HG02623 (cell line): Measurements from ENCODE around the gene WDR37.

Experiments
- ATAC-seq: cut with Tn5 transposase; IDR thresholded peaks from one replicate; pipeline ENCODE4 v1.9.1; 2021; ENCODE audit warnings: moderate library complexity; ENCODE audit not compliant: unreplicated experiment

WDR37 gene

DNA sequence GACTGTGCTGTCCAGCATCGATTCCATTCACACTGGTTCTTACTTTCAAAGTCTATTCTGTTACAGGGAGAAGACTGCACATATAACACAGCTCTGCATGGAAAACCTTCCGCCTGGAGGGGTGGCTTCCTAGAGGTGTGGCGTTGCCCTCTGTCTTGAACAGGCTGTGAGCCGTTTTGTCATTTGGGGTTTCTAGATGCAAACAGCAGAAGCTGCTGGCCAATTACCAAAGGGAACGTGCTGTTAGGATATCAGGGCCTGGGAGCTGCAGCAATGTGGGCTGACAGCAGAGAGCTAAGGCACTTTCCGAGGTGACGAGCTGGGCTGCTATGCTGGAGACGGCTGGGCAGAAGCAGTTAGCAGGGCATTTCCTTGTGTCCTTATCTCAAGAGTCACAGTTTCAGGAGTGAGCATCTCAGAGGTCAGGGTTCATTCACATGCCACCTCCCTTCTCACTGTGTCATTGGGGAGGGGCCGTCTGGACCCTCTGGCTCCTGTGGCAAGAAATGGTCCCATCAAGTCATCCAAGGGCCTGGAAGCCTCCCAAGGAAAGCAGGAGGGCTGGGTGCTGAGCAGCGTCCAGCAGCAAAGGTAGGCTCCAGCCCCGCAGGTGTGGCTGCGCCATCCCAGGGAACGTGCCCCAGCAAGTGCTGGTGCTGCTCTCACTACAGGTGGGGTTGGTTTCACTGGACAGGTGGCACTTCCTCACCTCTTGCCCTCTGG is 106.5 kb downstream of the WDR37 start:
- no peak for ATAC-seq

DNA sequence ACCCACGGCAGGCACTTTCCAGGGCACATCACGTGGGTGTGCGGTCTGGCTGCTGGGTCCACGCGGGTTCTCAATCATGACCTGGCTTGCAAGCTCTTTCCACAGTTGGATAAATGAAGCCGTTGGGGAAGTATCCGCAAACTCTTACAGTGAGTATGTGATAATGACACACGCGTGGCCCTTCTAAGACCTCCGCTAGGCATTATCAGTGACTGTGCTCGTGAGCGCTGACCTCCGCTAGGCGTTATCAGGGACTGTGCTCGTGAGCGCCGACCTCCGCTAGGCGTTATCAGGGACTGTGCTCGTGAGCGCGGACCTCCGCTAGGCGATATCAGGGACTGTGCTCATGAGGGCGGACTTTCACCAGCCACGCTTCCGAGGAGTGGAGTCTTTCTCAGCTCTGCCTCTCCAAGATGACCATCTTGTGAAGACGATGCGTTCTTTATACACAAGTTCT is 107.0 kb downstream of the WDR37 start:
- no peak for ATAC-seq

DNA sequence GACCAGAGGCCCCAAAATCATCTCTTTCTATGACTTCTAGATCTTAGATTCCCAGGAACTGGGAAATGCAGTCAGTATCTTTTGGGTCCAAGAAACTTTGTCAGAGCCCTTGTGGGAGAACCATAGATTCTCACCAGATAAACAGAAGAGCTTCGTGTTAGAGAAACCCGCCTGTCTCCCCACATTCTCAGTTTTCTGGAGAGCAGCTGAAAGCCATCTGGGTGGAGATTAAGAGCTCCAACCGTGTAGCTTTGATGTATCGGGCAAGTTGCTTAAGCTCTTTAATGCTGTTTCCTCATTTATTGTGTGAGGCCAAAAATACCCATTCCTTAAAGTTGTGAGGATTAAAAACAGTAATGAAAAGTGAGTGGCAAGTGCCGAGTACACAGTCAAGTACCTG is 107.6 kb downstream of the WDR37 start:
- ATAC-seq = no peak

- no peak for ATAC-seq
These were observed 110.1 kb downstream of the WDR37 start for GRCh38 chr10:1166101-1166827.

DNA sequence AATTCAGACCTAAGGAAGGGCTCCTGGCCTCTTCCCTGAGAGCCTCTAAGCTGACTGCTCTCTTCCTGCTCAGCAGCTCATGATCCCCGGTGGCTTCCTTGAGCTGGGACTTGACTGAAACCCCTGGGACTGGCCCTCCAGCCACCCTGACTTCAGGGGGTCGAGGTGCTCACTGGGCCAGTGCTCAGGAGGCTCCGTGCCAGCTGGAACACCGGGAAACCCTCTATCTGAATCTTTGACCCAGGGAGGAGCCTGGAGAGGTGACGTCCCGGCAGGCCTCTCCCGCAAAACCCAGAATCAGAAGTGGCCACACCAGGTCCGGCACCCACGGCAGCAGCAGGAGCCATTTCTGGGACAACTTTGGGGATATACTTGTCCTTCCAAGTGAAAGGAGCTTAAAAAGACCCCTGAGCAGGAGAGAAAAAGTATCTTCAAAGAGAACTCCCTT is 110.7 kb downstream of the WDR37 start:
- no peak for ATAC-seq

DNA sequence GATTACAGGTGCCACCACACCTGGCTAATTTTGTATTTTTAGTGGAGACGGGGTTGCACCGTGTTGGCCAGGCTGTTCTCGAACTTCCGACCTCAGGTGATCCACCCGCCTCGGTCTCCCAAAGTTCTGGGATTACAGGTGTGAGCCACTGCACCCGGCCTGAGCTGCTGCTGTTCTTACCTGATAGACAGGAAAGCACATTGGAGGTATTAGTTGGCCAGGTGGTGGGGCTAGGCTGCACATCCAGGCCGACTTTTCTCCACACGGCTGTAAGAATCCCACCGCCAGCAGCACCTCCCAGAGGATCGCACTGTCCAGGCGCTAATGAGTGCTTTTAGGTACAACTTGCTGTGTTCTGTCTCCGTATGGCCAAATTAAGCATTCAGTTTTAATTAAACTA is 112.6 kb downstream of the WDR37 start:
- ATAC-seq = no peak

DNA sequence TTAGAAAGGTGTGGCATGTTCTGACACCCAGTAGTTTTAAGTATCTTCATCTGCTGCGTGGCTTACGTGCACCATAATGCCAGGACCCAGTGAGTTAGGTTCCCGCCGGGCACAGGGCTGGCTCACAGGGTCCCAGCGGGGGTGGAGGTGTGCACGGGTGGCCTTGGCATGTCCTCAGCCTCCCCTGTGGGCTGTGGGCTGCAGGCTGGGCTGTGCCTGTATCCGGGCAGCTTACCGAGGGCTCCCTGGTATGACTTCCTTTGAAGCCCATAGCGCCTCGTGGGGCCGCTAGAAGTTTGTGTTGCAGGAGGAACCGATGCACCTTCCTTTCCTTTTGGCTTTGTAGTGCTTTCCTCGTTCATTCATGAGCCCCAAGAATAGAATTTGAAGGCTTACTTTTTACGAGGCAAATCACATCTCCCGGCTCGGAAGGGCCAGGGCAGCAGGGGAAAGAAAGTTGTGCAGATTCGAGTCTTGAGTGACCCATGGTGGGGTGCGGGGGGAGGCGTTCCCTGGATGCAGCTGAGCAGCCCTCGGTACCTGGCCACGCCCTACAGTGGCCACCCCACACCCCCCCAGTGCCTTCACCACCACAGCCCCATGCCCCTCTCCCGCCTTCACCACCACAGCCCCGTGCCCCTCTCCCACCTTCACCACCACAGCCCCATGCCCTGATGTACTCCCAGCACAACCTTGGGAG is 113.2 kb downstream of the WDR37 start:
- ATAC-seq = no peak

GRCh38 chr10:1169981-1170866 is 114.0 kb downstream of the WDR37 start:
- ATAC-seq = no peak

DNA sequence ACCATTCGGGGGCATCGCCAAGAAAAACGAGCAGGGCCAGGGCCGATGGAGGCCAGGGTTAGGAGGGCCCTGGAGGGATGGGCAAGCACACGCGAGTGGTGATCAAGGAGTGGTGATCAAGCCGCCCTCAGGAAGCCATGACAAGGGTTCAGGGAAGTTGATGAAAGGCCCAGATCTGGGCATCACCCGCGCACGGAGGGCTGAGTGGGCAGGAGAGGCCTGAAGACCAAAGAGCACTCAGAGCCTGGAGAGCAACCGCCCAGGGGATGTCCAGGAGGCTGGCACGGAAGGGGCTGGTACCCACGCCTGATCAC is 114.6 kb downstream of the WDR37 start:
- ATAC-seq = no peak

GRCh38 chr10:1171182-1171581 is 115.0 kb downstream of the WDR37 start:
- no peak for ATAC-seq

DNA sequence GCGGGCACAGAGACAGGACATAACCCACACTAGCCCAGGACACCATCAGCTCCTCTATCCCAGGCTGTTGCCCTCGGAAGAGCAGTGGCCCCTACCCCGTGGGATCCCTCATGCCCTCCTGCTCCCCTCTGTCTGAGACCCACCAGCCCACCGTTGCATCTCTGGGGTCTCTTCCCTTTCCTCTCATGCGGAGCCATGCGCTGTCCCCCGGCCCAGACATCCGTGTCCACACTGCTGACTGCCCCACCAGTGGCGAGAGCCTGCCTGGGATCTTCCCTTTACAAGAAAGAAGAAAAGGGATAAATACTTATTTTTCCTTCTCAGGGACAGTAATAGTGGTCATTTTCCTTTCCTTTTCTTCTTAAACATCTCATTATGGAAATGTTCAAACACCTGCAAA is 115.4 kb downstream of the WDR37 start:
- no peak for ATAC-seq

- ATAC-seq = no peak
These were observed 116.2 kb downstream of the WDR37 start for GRCh38 chr10:1172256-1172984.

GRCh38 chr10:1173091-1173490 is 116.9 kb downstream of the WDR37 start:
- no peak for ATAC-seq

GRCh38 chr10:1174022-1174421 is 117.8 kb downstream of the WDR37 start:
- ATAC-seq = no peak

DNA sequence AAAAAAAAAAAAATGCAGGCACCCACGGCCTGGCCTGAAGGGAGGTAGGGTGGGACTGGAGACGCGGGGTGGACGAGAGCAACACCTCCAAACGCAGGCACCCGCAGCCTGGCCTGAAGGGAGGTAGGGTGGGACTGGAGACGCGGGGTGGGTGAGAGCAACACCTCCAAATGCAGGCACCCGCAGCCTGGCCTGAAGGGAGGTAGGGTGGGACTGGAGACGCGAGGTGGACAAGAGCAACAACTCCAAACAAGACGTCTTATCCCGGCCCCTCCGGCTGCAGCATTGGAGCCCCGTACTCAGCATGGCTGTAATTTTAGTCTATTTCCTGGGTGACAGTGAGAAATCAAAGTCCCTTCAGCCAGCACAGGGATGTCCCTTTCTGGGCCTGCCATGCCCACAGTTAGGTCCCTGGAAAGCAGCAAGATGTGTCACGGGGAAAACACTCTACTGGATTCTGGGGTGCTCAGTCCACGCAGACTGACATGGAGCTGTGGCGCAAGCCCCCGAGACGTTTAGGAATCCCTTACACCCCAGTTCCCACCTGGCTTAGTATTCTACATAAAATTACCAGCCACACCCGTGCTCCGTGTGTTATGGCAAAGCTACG is 119.9 kb downstream of the WDR37 start:
- no peak for ATAC-seq

DNA sequence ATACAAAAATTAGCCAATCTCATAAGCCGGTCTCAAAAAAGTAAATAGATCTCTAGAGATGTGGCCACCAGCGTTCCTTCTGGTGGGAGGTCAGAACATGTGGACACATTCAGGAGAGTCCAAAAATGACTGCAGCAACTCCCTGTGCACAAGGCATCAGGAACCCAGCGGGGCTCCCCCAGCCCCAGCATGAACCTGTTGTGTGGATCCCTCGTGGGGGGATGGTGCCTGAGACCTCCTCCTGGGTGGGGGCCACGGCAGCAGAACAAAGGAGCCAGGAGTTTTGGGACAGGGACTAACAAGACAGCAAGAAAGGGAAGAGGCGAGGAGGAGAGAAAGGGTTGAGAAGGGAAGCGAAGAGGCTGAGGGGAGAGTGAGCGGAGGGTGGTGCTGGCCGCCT is 121.8 kb downstream of the WDR37 start:
- ATAC-seq = no peak

- no peak for ATAC-seq
These were observed 122.3 kb downstream of the WDR37 start for GRCh38 chr10:1178506-1178905.

GRCh38 chr10:1179346-1180070 is 123.3 kb downstream of the WDR37 start:
- ATAC-seq = no peak

DNA sequence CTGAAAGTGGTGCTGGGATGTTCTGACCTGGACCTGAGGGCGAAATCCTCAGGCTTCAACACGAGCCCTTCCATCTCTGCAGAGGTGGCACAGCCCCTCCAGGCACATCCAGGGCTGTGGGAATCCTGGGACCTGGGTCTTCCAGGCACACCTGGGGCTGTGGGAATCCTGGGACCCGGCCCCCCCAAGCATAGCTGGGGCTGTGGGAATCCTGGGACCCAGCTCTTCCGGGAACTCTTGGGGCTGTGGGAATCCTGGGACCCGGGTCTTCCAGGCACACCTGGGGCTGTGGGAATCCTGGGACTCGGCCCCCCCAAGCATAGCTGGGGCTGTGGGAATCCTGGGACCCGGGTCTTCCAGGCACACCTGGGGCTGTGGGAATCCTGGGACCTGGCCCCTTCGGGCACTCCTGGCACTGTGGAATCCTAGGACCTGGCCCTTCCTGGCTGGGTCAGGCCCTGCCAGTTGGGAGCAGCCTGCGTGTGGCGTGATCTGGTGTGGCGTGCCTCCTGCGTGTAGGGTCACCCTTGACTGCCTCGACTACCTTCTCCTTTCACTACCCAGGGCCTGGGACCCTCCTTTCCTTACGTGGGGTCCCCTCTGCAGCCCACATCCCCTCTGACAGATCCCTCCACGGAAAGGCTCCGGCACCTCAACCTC is 124.0 kb downstream of the WDR37 start:
- ATAC-seq = no peak
